HL-60/S4 treated with phorbol 12-myristate 13-acetate at 8.2 ng/mL for 4 days and 3 days (cell line): ENCODE data around the gene ZNF618.

Source experiments
- in situ Hi-C: fragments of 300-500 bp; cut with MboI; formaldehyde crosslinking; loops from 2 replicates; pipeline ENCODE4 v1.15.0; 2022; ENCODE audit warnings: low sequenced_read_pairs

Gene ZNF618

DNA sequence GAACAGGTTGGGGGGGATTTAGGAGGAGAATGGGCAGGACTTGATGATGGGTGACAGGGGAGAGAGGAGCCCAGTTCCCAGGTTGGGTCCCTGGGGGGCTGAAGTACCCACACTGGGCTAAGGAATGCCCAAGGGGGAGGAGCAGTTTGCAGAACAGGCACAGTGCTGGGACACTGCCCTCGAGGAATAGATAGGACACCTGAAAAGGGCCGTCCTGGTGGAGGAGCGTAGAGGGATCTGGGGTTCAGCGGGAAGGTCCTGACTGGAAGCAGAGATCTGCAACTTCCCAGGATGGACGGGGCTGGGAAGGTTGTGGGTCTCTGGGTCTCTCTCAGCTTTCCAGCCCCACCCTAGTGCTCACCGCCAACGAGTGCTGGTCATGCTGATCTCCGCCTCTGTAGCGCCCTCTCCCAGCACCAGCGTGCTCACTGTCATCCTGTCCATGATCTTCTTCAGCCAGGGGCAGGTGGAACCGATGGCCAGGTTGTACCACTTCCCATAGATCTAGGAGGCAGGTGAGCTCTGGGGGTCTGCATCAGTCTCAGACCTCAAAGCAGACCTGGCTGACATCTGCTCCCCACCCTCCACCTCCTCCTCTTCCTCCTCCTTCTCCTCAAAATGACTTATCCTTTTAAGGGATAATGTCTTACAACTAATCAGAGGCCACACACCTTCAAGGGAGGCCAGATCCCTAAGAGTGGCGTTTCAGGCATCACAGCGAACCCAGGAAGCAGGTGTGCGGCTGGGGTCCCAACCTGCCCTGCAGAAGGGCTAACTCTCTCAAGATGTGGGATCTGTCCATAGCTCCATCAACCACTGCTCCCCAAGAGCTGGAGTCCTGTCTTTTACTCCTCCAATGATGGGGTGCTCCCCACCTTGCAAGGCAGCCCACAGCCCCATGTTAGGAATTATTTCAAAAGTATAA, 200.4 kb downstream of the ZNF618 start:
- in situ Hi-C loops: loop anchor here (25.0 kb wide), 1 partner anchor 211 kb away; no protein-coding TSS in a partner anchor

DNA sequence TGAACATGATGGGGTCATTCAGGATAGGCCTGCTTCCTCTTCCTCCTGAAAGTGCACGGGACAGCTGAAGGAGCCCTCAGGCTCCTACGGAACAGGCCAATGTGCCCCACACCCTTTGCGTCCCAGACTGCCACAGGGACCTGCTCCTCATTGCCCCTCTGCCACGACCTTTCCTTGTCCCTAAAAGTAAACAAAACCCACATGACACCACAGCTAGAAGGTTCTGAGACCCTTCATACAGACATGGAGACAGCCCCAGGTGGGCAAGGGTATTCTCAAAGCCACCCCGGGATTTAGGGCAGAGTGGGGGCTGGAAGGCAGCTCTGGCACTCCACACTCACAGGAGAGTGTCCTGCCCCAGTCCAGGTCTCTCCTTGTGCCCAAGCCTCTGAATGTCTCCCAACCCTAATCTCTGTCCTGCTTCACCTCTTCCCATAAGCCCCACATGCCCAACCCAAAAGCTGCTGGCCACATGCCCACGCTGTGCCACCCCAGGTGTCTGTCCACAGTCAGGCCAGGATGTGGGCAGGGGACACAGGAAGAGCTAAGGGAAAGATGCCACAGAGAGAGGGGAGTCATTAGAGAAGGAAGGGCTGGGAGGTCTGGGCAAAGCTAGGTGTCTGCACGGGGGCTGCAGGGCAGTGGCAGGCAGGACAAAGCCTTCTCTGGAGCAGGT, 201.2 kb downstream of the ZNF618 start:
- in situ Hi-C loops: loop anchor here (25.0 kb wide), 1 partner anchor 210 kb away; no protein-coding TSS in a partner anchor

DNA sequence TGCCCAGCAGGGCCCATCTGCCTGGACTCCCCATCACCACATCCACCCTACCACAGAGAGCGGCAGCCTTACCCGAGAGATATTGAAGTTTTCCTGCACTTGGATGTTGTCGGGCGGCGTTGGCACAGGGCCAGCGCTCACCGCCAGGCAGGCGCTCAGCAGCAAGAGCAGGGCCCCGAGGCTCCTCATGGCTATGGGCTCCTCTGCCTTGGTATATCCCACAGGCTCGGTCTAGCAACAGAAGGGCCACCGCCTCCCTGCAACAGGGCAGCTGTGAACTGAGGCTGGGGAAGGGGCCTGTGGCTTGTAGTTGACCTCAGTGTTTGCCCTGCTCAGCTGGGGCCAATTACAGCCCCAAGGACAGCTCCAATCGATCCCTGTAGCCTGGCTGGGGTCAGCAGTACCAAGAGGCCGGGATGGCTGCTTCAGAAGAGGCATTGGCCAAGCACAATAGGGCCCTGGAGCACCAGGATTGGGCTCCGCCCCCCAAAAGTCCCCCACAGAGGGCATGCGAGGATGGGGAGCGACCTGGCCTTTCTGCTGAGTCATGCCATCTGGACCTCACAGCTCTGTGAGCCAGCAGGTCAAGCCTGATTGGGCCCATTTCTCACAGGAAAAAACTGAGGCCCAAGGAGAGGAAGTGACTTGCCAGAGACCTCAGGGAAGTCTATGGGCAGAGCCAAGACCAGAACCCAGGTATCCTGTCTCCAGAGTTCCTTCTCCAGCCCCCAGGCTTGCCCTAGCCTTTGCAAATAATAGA, 202.1 kb downstream of the ZNF618 start, which contains the start of gene AMBP:
TSS of gene AMBP (minus strand) at position 280 of the 760 bp plus-strand sequence. CDS start at position 189, 91 bp downstream.
- in situ Hi-C loops: loop anchor here (25.0 kb wide), 1 partner anchor 209 kb away; no protein-coding TSS in a partner anchor

DNA sequence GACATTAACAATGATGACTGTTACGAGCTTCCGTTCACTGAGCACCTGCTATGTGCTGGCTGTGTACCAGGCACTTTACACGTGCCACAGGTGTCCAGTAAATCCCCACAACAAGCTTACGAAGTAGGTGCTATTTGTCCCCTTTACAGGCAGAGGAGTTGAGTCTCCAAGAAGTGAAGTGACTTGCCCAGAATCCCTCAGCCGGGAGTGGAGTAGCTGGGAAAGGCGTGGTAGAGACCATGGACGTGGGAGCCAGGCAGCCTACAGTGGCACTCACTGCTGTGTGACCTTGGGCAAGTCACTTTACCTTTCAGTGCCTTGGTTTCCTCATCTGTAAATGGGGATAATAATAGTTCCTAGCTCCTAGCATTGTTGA, 202.7 kb downstream of the ZNF618 start:
- in situ Hi-C loops: loop anchor here (25.0 kb wide), 1 partner anchor 209 kb away; no protein-coding TSS in a partner anchor

DNA sequence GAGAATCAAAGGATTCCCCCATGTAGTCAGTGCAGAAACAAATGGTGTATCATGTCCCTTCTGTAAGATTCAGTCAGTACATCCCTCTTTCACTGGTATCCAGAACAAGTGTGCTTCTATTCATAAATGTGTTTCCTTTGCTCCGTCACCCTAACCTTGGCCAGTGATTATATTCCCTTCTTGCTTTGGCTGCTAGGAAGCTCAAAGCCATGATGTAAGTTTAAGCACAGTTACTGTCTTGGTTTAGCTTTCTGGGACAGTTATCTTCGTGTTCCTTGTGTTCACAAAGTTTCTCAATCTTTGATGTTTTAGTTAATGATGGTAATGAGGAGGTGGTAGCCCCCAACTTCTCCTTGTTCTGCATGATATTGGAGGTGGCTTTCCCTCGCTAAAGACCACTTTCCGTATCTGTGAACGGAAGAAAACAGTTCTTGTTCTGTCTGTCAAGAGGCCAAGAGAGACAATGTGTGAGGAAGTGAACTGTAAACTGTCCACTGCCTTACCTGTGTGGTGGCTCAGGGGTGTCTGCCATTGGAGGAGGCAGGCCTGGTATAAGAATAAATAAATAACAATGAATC, 204.2 kb downstream of the ZNF618 start:
- in situ Hi-C loops: loop anchor here (25.0 kb wide), 1 partner anchor 207 kb away; no protein-coding TSS in a partner anchor

DNA sequence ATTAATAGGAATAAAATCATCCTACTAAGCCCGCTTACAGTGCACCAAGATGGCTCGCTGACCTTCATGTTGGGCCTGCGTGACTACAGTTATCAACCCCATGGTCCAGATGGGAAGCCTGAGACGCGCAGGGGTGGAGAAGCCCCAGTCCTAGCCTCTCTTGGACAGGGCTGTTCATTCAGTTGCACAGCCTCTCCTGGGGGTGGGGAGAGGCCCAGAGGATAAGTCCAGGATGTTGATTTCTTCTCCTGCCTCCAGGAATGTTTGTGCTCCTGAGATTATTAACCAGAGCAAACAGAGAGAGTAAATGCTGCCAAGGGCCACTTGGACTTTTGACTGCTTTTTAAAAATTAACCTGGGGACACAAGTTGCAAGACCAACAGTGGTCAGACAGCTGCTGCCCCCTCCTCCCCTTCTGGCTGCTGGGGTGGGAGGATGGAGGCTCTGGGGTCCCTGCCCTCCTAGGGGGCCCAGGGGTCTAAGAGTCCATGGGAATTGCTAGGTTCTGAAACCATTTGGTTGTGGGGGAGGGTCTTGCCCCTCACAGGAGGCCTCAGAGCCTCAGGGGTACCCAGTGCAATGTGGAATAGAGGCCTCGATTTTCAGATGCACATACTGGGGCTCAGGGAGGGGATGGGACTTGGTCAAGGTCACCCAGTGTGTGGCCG, 204.8 kb downstream of the ZNF618 start:
- in situ Hi-C loops: loop anchor here (25.0 kb wide), 1 partner anchor 206 kb away; no protein-coding TSS in a partner anchor

DNA sequence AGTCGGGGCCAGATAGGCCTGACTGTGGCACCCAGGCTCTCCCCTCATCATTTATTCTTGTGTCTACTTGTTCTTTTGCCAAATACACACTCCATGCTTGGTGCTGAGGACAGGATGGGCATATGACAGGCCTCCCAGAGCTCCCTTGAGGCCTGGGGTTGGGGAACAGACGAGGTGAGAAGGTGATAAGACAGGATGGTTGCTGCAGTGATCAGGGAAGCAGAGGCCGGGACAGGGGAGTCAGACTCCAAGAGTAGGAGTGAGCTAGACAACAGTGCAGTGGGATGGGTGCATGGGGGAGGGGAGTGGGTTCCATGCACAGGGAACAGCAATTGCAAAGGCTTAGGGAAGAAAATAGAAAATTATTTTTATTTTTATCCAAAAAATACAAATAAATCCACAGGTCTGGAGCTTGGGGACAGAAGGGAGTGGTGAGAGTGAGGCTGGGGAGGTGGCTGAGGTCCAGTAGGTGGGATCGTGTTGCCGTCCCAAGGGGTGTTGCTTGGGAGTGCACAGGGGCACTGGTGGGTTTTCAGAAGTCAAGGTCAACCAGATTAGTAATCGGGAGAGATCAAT, 205.4 kb downstream of the ZNF618 start:
- in situ Hi-C loops: loop anchor here (25.0 kb wide), 1 partner anchor 206 kb away; no protein-coding TSS in a partner anchor

DNA sequence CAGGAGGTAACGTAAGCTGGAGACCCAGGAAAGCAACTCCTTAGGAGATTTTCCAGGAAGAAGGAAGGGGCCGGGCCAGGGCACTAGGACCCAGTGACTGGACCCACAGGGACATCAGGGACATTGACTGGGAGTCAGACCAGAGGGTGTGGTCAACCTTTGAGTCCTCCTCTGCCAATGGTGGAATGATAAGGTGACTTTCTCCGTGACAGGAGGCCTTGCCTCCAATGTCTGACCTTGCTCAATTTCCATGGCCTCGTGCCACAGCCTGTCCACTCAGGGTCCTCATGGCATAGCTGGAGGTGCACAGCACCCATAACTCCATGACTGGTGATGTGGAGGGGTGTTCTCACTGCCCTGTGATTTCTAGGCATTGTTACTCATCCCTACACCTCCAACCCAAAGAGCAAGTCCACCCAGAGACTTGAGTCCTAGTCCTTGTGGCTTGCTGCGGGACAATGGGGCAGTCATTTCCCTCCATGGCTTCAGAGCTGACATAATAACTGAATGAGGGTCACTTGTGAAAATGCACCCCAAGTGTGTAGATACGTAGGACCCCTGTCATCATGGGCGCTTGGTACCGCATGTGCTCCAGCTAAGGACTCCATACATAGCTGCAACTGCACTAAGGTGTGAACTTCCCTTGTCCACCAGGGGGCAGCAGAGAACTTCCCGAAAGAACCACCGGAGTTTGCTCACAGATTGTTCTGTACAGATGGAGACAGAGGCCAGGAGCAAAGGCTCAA, 206.1 kb downstream of the ZNF618 start:
- in situ Hi-C loops: loop anchor here (25.0 kb wide), 1 partner anchor 205 kb away; no protein-coding TSS in a partner anchor

DNA sequence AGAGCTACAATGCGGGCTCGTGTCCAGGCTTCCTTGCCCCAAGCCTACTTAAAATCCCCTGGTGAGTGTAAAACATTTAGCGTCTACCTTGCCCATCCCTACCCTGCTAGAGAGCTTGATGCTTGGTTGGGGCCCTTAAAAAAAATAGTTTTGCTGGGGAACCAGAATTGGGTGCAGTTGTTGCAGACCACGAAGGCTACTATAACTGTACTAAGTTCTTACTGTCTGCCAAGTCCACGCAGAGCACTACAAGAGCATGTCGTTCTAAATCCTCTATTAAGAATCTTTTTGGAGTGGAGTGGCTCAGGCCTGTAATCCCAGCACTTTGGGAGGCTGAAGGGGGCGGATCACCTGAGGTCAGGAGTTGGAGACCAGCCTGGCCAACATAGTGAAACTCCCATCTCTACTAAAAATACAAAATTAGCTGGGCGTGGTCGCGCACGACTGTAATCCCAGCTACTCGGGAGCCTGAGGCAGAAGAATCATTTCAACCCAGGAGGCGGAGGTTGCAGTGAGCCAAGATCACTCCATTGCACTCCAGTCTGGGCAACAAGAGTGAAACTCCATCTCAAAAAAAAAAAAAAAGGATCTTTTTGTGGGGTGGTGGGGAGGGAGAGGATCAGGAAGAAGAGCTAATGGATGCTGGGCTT, 206.8 kb downstream of the ZNF618 start:
- in situ Hi-C loops: loop anchor here (25.0 kb wide), 1 partner anchor 204 kb away; no protein-coding TSS in a partner anchor

DNA sequence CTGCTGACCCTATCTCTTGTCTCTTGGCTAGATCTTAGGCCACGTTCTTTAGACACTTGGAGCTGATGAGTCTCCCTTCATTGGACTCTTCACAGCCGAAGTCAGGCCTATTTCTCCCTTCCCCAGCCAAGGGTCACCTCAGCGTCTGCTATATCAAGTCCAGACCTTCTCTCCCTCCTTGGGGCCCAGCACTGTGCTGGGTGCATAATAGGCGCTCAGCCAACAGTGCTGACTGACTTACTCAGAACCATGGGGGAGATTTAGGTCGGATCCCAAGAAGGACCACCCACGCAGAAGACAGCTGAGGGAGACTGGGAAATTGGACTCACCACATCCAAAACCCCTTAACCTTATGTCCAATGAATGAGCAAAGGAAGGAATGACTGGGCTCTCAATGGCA, 207.6 kb downstream of the ZNF618 start:
- in situ Hi-C loops: loop anchor here (25.0 kb wide), 1 partner anchor 204 kb away; no protein-coding TSS in a partner anchor

DNA sequence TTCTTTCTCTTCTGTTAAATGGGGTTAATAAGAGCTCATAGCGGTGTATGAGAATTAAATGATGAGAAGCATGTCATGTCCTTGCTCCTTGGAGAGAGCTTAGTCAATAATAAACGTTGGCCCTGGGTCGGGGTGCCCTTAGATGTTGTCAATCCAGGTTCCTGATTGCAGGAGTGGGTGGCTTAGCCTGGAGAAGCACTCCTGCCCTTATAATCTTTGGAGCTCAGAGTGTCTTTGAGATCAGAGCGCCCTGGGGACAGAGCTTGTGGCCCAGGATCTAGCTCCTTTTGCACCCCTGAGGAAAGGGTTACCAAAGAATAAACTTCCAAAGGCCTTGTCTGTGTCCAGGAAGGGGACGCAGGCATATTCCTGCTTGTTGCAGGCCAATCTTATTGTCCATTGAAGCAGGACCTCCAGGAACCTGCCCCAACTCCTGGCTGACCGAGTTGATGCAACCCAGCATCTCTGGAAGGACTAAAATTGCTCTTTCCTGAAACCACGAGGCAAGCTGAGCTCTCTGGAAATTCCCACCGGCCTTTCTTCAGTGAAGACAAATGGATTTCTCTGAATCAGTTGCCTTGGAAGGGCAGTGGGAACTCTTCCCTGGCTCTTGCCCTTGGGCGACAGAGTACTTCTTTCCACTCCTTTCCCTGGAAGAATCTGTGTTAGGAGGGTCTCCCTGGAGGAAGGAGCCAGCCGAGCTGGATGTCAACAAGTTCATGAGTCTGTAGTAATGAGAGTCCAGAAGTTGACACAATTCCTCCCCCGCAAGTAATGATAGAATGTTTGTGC, 208.4 kb downstream of the ZNF618 start:
- in situ Hi-C loops: loop anchor here (25.0 kb wide), 1 partner anchor 203 kb away; no protein-coding TSS in a partner anchor

DNA sequence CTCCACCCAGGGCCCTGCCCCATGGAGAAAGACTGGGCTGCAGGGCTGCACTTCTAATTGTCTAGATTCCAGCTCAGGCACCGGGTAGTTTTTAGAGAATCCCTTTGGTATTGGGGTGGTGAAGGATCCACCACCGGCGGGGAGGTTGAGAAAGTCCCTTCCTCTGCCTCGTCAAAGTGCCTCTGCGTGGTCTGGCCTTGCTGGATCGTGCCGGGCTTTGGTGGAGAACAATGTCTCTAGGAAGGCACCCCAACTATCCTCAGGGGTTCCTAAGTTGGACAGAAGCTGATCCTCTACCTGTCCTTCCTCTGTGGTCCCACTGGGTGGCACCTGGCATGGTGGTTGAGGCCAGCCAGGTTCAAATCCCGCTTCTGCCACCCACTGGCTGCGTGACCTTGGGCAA, 209.3 kb downstream of the ZNF618 start:
- in situ Hi-C loops: loop anchor here (25.0 kb wide), 1 partner anchor 202 kb away; no protein-coding TSS in a partner anchor

DNA sequence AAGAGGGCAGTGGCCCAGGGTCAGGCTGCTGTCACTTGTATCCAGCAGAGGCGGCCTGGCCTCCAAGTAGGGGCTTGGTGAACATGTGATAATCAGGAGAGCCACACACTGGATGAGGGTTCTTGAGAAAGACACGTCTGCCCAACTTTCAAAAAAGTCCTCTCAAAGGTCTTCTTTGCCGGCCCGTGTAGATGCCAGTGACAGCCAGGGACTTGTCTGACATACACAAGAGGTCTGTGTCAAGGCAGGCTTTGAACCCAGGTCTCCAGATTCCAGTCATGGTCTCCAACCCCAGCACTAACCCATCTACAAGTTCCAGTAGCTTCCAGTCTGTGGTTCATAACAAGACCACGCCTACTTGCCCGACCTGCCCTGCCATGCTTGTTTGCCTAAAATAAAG, 209.9 kb downstream of the ZNF618 start:
- in situ Hi-C loops: loop anchor here (25.0 kb wide), 1 partner anchor 201 kb away; no protein-coding TSS in a partner anchor

DNA sequence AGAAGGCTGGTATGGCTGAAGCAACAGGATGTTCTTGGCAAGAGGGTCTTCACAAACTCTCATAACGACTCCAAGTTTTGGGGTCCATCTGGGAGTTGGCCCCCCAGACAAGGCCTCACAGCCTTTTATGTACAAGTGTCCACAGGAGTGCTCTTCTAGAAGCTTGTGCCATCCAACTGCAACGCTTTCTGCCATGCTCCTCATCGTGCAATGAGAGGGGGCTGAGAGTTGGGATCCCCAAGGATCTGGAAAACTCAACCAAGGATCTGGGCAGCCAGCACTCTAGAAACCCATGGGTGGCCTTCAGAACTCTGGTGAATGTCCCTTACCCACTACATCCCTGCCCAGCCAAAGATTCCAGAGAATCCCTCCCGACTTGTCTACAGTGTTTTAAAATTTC, 210.5 kb downstream of the ZNF618 start:
- in situ Hi-C loops: loop anchor here (25.0 kb wide), 1 partner anchor 201 kb away; no protein-coding TSS in a partner anchor

DNA sequence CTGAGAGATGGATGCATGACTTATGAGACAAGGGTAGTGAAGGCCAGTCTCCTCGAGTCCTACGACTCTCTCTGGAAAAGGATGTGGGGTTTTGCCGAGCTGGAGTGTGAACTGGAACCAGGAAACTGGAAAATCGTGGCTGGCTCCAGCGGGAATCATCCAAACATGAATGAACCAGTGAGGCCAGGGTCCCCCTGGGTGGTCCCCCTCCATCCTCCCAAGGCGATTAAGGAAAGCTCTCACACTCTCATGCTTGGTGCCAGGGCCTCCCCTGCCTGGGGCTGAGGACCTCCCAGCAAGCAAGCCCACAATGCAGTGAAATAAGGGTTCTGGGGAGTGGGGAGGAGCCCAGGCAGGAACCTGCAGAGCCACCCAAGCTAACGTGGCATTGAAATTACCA, 211.6 kb downstream of the ZNF618 start:
- in situ Hi-C loops: loop anchor here (25.0 kb wide), 1 partner anchor 200 kb away; no protein-coding TSS in a partner anchor

DNA sequence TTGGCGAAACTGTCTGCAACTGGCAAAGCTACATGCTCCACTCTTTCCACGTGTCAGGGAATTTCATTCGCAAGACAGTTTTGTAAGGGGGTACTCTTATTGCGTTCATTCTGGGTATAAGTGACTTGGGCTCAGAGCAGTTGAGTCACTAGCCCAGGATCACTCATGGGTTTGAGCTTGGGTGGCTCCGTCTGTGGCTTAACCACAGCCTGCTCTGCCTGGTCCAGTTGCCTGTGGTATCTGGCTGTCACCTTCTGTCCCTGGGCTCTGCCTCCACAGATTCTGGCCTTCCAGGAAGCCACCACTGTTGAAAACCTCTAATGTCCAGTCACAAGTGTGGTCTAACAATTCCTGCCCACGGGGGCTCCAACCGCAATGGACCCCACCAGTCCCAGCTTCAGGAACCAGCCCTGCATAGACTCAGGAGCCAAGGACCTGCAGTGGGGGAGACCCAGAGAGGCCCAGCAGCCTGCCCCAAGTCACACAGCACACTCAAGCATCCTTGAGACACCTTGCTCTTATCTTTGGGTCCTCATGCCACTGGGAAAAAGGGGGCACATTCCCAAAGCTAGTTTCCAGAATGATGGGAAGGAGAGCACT, 212.6 kb downstream of the ZNF618 start:
- in situ Hi-C loops: loop anchor here (25.0 kb wide), 1 partner anchor 199 kb away; no protein-coding TSS in a partner anchor
